WTC11 (cell line): ENCODE results near the gene COMMD9.

Experiments used
- AR ChIP-seq: fragments of 250-450 bp; sonication (Bioruptor Pico); IDR thresholded peaks from 2 replicates; pipeline ENCODE4 v1.9.0; 2021; ENCODE audit warnings: mild to moderate bottlenecking
- ATF6 ChIP-seq: sonication (generic); formaldehyde crosslinking; IDR thresholded peaks from 2 replicates; pipeline ENCODE4 v1.8.1; 2023; ENCODE audit warnings: mild to moderate bottlenecking, missing genetic modification reagents
- CTCF ChIP-seq: fragments of 200-600 bp; IDR thresholded peaks from 2 replicates; pipeline ENCODE4 v1.8.0; 2022; ENCODE audit warnings: antibody characterized with exemption
- SMAD4 ChIP-seq: sonication (generic); formaldehyde crosslinking; IDR thresholded peaks from 2 replicates; pipeline ENCODE4 v1.8.0; 2022; ENCODE audit warnings: mild to moderate bottlenecking, missing genetic modification reagents
- ZNF512 ChIP-seq: sonication (generic); formaldehyde crosslinking; IDR thresholded peaks from 2 replicates; pipeline ENCODE4 v1.8.1; 2022; ENCODE audit warnings: missing genetic modification reagents, borderline replicate concordance

GRCh38 chr11:36278531-36279282 is 10.5 kb downstream of the COMMD9 start:
- TF ChIP-seq CTCF (no peak), AR (CRISPR knock-in tag) (no peak), ATF6 (CRISPR knock-in tag) (no peak), SMAD4 (CRISPR knock-in tag) (no peak), ZNF512 (no peak)
